DMS 273 treated with DMSO at 0.1 percent for 48 hours (cell line): ENCODE measurements around the gene HOXB1.
"Not testable (repeated sequence)": the region's sequence is repeated elsewhere in the genome, so short reads cannot be mapped to it uniquely, and the experiment has no call there.

Source experiments
- DNase-seq: peaks from one replicate; lab custom pipeline; 2025; lab: John Stamatoyannopoulos, UW

HOXB1 gene

DNA sequence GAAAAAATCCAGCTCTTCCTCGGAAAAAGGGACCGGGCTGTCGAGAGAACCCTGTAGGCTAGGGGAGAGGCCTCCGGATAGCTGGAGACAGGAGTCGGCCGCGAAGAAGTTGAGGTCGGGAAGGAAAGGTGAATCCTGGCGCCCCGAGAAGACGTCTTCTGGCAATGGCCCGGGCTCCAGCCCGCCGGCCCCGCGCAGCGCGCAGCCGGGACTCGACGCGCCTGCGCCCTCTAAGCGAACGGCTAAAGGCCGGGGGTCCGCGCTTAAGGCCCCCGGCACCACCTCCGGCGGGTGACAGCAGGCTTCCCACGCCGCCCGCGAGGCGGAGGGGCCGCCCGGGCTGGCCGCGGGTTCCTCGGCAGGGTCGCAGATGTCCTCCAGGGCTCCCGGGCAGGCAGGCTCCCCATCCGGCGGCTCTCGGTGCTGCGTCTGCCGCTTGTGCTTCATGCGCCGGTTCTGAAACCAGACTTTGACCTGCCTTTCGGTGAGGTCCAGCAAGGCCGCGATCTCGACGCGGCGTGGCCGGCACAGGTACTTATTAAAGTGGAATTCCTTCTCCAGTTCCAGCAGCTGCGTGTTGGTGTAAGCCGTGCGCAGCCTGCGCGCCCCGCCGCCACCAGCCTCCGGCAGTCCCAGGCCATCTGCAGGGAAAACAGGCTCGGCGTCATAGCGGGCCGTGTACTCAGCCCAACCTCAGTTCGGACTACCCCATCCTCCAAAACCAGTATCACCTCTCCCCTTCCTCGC is 12.5 kb upstream of the HOXB1 start:
- no peak for DNase-seq

DNA sequence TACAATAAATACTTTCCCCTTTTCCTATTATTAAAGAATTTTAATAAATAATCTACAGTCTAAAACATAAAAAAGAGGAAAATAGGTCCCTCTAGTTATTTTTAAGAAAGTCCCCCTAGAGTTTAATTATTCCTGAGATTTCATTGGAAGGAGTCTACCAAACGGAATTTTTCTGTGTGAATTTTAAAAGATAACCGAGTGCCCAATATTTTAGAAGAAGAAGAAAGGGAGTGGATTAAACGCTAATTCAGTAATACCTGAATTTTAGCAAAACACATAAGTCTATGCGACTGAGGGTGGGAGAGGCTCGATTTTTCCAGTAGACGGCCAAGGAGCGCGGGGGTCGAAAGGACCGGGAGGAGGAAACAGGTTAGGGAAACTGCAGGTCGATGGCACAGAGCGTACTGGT is 11.9 kb upstream of the HOXB1 start:
- DNase-seq = no peak

- DNase-seq = no peak
Measured at GRCh38 chr17:48542114-48542656, 11.4 kb upstream of the HOXB1 start.

GRCh38 chr17:48541577-48542113 is 10.8 kb upstream of the HOXB1 start:
- no peak for DNase-seq

GRCh38 chr17:48541036-48541576 is 10.3 kb upstream of the HOXB1 start:
- no peak for DNase-seq

DNA sequence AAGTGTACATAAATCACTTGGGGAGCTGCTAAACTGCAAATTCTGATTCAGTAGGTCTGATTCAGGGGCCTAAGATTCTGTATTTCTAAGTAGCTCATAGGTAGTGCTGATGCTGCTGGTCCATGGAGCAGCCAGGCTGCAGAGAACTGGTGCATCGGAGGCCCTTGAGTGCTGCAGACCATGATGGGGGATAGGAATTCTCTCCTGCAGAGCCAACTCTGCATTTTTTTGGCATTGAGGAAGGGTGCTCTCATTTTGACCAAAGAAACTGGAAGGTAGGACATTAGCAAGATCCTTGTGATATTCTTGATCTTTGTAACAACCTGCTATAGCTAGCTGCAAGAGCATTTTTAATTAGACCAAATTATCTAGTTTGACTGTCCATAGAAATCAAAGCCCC is 9.4 kb upstream of the HOXB1 start:
- no peak for DNase-seq

DNA sequence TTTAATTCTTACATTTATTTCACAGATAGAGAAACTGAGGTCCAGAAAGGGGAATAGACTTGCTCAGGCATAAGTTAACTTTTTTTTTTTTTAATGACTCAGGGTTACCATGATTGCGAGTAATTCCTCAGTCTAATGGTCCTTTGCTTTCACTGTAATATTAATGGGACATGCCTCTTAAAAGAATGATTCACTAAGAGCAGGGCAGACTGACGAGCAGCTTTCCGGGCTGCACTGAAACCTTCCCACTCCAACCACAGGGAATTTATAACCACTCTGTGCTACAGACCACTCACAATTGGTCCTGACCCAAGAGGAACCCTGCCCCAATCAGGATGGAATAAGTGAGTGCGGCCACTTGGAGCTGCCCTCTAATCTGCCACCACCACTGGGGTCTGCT is 8.4 kb upstream of the HOXB1 start:
- no peak for DNase-seq

DNA sequence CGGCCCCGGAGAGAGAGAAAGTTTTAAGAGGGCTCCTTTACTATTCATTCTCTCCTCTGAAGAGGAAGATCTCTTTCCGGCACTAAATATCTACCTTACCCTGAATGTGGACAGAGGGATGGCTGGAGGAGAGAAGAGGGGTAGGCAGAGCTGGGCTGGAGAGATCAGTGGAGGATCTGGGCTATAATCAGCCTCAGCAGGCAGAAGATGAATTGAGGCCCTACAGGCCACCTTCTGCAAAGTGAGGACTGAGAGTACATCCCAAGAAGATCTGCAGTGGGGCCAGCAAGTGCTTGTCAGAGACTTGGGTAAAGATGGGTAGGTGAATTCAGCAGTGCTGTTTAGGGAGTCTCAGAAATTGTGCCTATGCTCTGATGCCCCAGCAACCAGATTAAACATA is 6.5 kb upstream of the HOXB1 start:
- no peak for DNase-seq

GRCh38 chr17:48535793-48536559 is 5.2 kb upstream of the HOXB1 start:
- DNase-seq = not testable (repeated sequence)

GRCh38 chr17:48532261-48532660 is 1.4 kb upstream of the HOXB1 start:
- no peak for DNase-seq

- no peak for DNase-seq
Measured at GRCh38 chr17:48530208-48530886, 464 bp downstream of the HOXB1 start.

- DNase-seq = no peak
Measured at GRCh38 chr17:48529683-48530009, 1.2 kb downstream of the HOXB1 start.

DNA sequence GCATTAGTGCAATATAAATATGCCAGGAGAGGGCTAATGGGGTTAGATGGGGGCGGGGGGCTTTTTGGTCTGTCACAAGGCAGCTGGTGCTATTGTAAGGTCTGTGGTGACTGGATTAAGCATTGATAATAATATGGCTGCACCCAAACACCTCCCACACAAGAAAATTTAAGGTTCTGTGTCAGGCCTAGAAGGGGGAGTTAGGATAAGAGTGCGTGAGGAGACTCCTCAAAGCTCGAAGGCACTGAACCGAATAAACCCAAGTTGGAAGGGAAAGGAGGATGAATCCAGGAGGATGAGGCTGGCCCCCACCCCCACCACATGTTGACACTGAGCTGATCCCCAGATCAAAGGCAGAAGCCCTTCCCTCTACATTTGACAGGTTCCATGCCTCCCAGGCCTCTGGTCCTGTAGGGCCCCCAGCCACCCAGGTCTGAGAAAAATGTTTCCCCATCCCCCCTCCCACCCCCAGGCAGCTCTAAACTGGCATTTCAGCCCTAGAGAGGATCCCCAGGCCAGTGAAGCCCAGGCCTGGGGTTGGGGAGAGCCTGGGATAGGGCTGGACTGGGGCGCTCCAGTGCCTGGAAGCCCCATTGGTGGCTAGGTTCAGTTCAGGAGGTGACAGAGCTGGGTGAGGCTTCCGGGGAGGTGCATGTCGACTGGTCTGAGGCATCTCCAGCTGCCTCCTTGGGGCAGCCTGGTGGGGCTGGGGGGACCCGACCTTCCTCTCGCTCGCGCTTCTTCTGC is 1.7 kb downstream of the HOXB1 start:
- DNase-seq = no peak

DNA sequence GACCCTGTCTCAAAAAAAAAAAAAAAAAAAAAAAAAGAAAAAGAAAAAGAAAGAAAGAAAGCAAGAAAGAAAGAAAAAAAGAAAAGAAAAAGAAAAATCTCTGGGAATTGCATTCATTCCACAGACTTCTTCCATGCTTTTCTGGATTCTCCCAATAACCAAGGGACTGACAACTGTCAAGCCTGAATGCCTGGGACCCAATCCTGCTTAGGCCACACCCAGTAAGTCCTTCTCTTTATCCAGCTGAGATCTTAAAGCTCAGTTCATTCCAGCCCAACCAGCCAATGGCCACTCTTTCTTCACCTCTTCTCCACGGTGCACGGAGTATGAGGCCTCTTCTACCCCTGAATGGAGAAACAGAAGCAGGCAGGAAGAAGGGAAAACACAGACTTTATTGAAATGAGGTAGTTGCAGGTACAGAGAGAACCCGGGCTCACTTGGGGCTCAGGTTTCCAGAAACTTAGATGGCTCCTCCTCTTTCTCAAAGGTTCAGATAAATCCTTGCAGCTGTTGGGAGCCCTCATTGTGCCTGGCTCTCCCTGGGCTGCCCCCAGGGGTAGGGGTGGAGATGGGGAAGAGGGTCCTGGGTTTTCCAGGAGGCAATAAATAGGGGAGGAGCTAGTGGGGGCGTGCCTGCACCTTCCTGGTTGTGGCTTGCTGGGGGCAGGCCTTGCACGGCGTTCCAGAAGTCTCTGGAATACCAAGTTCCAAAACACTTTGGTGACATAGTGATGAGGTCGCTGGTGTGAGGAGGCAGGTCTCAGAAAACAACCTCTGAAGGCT is 2.5 kb downstream of the HOXB1 start:
- no peak for DNase-seq

DNA sequence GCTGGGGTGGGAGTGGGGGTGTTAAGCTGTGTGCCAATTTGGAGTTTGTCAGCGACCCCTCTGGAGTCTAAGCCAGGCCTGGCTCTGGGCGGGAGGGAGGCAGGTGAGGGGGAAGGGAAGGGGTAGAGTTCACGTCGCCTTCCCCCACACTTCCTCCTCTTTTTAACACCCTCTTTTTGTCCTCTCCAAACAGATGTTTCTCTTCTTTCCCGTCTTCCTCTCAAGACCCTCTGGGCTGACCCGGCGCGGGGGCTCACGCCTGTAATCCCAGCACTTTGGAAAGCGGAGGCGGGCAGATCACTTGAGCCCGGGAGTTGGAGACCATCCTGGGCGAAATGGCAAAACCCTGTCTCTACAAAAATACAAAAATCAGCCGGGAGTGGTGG is 3.3 kb downstream of the HOXB1 start:
- no peak for DNase-seq

DNA sequence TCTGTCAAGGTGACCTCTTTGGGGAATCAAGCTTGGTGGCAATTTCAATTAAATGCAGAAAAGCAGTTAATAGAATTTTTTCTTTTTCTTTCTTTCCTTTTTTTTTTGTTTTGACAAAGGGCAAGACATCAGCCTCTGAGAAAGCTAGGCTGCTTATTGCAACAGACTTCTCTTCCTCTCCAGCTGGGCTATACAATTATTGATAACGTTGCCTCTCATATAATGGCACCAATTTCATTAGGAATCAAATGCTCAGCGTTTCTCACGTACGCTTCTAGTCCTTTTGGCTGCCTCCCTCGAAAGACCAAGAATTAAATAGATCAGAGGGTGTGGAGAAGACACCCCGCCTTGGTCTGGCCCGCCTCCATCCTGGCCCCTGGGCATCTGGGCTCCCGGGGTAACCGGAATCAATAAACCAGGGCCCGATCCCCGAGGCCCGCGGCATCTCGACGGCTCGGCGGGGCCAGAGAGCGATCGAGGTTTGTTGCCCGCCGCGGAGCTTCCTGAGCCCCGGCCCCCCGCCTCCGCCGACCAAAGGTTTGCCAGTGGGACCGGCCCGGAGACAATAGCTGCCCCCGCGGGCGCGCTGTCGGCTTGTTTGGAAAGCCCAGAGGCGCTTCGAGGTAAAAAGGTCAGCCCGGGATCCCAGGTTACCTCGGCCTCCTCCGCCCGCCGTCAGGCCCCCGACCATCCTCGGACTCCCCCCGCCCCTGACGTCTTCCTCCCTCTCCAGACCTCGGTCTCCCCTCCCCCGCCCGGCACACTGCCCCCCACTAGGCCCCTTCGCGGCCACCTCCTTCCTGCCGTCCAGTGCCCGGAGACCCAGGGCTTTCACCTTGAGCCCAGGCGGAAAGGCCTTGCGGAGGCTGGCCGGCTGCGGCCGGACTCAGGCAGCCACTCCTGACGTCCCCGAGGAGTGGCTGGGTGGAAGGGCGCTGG is 3.9 kb downstream of the HOXB1 start:
- DNase-seq = no peak

- no peak for DNase-seq
Measured at GRCh38 chr17:48523010-48523409, 7.8 kb downstream of the HOXB1 start.

GRCh38 chr17:48522031-48522653 is 8.7 kb downstream of the HOXB1 start:
- DNase-seq = no peak

DNA sequence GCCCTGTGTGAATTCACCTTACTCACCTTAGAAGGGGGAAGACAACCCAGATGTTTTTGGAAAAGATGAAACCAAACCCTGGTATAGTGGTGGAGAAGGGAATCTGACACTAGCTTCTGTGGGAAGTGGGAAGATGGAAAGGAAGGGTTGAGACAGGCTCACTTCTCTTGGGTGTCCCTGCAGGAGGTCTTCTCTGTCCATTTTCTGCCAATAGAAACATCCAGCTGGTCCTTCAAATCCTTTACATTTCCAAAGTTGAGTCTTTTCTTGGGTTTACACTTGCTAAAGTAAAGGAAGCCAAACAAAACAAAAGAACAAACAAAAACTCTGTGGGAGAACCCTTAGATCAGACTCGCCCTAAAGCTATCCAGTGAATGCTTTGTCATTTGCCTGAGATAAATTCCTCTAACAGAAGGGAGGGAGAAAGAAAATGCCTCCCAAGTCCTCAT is 10.2 kb downstream of the HOXB1 start:
- no peak for DNase-seq
